A673 (cell line): ENCODE results near the gene BRPF3.

ENCODE experiments used
- EZH2 ChIP-seq: fragments of 200-600 bp; sonication (generic); IDR thresholded peaks from 2 replicates; pipeline ENCODE4 v1.6.1; 2017; ENCODE audit warnings: borderline replicate concordance, low read depth, mild to moderate bottlenecking, mixed read lengths, antibody characterized with exemption, low read length; ENCODE audit not compliant: poor library complexity, severe bottlenecking
- TF ChIP-seq, protein P1 (sequence below): fragments of 300-800, 200-600 bp; sonication (generic); conservative IDR thresholded peaks from 2 replicates; pipeline ENCODE4 v1.5.1; 2017; ENCODE audit warnings: low read depth, mild to moderate bottlenecking, antibody characterized with exemption, low read length, moderate library complexity, mixed read lengths

DNA sequence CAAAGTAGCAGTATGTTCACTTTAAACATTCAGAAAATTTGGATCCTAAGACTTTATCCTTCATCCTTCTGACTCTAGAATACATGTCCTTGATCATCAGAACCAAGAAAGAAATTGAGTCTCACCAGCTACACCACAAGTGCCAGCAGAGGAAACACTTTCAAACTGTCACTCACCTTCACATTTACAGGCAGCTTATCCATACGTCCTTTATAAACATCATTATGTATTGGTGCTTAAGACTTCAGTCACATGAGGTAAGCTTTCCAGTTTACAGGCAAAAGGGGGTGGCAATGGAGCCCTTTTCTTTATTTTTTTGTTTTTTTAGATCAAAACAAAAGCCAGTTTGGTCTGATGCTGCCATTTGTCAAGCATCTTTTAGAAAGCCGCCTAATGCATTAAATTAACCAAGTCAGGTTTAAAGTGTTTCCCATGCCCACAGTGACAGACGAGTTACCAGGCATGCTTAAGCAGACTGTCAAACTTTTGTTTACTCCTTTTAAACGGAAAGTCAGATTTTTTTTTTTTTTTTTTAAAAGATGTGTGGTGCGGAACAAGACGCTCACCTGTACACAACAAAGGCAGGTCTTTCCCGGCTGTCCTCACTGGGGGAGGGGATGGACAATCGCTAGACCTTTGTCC, 952 bp upstream of the BRPF3 start:
- TF ChIP-seq, protein P1, sequence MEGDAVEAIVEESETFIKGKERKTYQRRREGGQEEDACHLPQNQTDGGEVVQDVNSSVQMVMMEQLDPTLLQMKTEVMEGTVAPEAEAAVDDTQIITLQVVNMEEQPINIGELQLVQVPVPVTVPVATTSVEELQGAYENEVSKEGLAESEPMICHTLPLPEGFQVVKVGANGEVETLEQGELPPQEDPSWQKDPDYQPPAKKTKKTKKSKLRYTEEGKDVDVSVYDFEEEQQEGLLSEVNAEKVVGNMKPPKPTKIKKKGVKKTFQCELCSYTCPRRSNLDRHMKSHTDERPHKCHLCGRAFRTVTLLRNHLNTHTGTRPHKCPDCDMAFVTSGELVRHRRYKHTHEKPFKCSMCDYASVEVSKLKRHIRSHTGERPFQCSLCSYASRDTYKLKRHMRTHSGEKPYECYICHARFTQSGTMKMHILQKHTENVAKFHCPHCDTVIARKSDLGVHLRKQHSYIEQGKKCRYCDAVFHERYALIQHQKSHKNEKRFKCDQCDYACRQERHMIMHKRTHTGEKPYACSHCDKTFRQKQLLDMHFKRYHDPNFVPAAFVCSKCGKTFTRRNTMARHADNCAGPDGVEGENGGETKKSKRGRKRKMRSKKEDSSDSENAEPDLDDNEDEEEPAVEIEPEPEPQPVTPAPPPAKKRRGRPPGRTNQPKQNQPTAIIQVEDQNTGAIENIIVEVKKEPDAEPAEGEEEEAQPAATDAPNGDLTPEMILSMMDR = no peak
- no peak for TF ChIP-seq EZH2
